Stimulated activated CD4-positive, alpha-beta T cell treated with anti-CD3 and anti-CD28 coated beads, Interleukin-4, amount 100 ng/mL, for 24 hours (primary cell): Measurements from ENCODE around the gene CLK4.

Experiments used
- DNase-seq: peaks from one replicate; pipeline ENCODE4 v3.0.0-alpha.2; 2020

CLK4 gene

GRCh38 chr5:178626484-178627258 is at the start of gene CLK4:
TSS of gene CLK4 (minus strand) at chr5:178627050. CDS start at chr5:178623416, 3,634 bp downstream.
- DNase-seq, result peak; percentile 98

GRCh38 chr5:178675922-178676321 is 49.1 kb upstream of the CLK4 start:
- no peak for DNase-seq

- no peak for DNase-seq
These were observed 47.5 kb upstream of the CLK4 start for GRCh38 chr5:178674334-178674733.

- no peak for DNase-seq
These were observed 47.0 kb upstream of the CLK4 start for GRCh38 chr5:178673801-178674295.

- no peak for DNase-seq
These were observed 45.8 kb upstream of the CLK4 start for GRCh38 chr5:178672630-178673029.

- no peak for DNase-seq
These were observed 44.8 kb upstream of the CLK4 start for GRCh38 chr5:178671602-178672144.

GRCh38 chr5:178670351-178670885 is 43.6 kb upstream of the CLK4 start:
- DNase-seq, result no peak

- DNase-seq, result no peak
These were observed 41.7 kb upstream of the CLK4 start for GRCh38 chr5:178668579-178668978.

- DNase-seq, result no peak
These were observed 40.8 kb upstream of the CLK4 start for GRCh38 chr5:178667688-178668087.

- DNase-seq, result no peak
These were observed 40.3 kb upstream of the CLK4 start for GRCh38 chr5:178667101-178667500.

GRCh38 chr5:178664141-178664540 is 37.3 kb upstream of the CLK4 start:
- no peak for DNase-seq

GRCh38 chr5:178662541-178662860 is 35.7 kb upstream of the CLK4 start:
- DNase-seq, result no peak

GRCh38 chr5:178661836-178662540 is 35.1 kb upstream of the CLK4 start:
- DNase-seq, result no peak

GRCh38 chr5:178651046-178651810 is 24.4 kb upstream of the CLK4 start:
- DNase-seq, result no peak

GRCh38 chr5:178650214-178650613 is 23.4 kb upstream of the CLK4 start:
- DNase-seq, result no peak

- no peak for DNase-seq
These were observed 22.7 kb upstream of the CLK4 start for GRCh38 chr5:178649580-178649979.

- no peak for DNase-seq
These were observed 18.1 kb upstream of the CLK4 start for GRCh38 chr5:178644826-178645545.

GRCh38 chr5:178642351-178642909 is 15.6 kb upstream of the CLK4 start:
- no peak for DNase-seq

GRCh38 chr5:178641711-178642110 is 14.9 kb upstream of the CLK4 start:
- DNase-seq, result no peak

GRCh38 chr5:178640331-178641045 is 13.6 kb upstream of the CLK4 start:
- no peak for DNase-seq

GRCh38 chr5:178637356-178638074 is 10.7 kb upstream of the CLK4 start:
- no peak for DNase-seq
